Measurements from ENCODE around the gene PEX1. TPM values are rescaled to one million over a fixed set of nuclear protein-coding genes. Genes with fewer than 3 reads are reported as not detected.
A peak's percentile ranks its signal among the peaks of the same experiment; 100 is the strongest.

PEX1 gene
- total and polyA plus RNA-seq, 2 of the 13 experiments (the other 11 are each of a cell fraction or from before 2014, with no cell fraction given) = 16.6 to 22.4 TPM

- no peak for TF ChIP-seq CTCF (CRISPR knock-in tag; IDR thresholded peaks at IDR 0.05)
- TF ChIP-seq ZNF639 (CRISPR knock-in tag; conservative IDR thresholded peaks at IDR 0.05) = no peak
- 0 out of 2 replicates have a peak, but pooled peaks have one; percentile 10 for TF ChIP-seq MLXIP (CRISPR knock-in tag; IDR thresholded peaks at IDR 0.05; ENCODE audit: borderline replicate concordance)
- TF ChIP-seq FOXJ3 (CRISPR knock-in tag; IDR thresholded peaks at IDR 0.05; ENCODE audit: borderline replicate concordance) = 0 out of 2 replicates have a peak, but pooled peaks have one; percentile 7
- peak; percentile 35; the same call in 1 of the 2 replicates for TF ChIP-seq SAP130 (CRISPR knock-in tag; IDR thresholded peaks at IDR 0.05; ENCODE audit: low read depth)
- no peak for TF ChIP-seq ZNF280B (CRISPR knock-in tag; IDR thresholded peaks at IDR 0.05; ENCODE audit: borderline replicate concordance)
- TF ChIP-seq ZNF674 (CRISPR knock-in tag; IDR thresholded peaks at IDR 0.05; ENCODE audit: low read depth) = 0 out of 2 replicates have a peak, but pooled peaks have one; percentile 11
- TF ChIP-seq TBX3 (IDR thresholded peaks at IDR 0.05; ENCODE audit: borderline replicate concordance) = no peak
- peak; percentile 55; the same call in 1 of the 2 replicates for TF ChIP-seq TFDP2 (CRISPR knock-in tag; IDR thresholded peaks at IDR 0.05)
- peak; percentile 5 for TF ChIP-seq YY1 (IDR thresholded peaks at IDR 0.05; ENCODE audit: insufficient read depth, insufficient replicate concordance, low read depth, low read length)
- peak in 1 of 2 experiments; percentile 65; a peak in 3 of 4 replicates for TF ChIP-seq POLR2A (IDR thresholded peaks at IDR 0.05; ENCODE audit: insufficient read depth in 1 of 2, low read depth in 2 of 2, low read length in 2 of 2)
- TF ChIP-seq FOXO1 (CRISPR knock-in tag; IDR thresholded peaks at IDR 0.05) = 0 out of 2 replicates have a peak, but pooled peaks have one; percentile 2
- TF ChIP-seq TFAP4 (IDR thresholded peaks at IDR 0.05; ENCODE audit: borderline replicate concordance, low read depth) = peak; percentile 47; the same call in 1 of the 2 replicates
- peak; percentile 14 for TF ChIP-seq SPEN (CRISPR knock-in tag; IDR thresholded peaks at IDR 0.05; ENCODE audit: low read depth)
- TF ChIP-seq NCOR1 (IDR thresholded peaks at IDR 0.05; ENCODE audit: borderline replicate concordance, low read length) = 0 out of 2 replicates have a peak, but pooled peaks have one; percentile 0
Measured at GRCh38 chr7:92527300-92528187, 776 bp downstream of the PEX1 start (continued).
